ENCODE results near the gene EXO5.
"Not testable (repeated sequence)": the region's sequence is repeated elsewhere in the genome, so short reads cannot be mapped to it uniquely, and the experiment has no call there.

Gene EXO5

GRCh38 chr1:40554807-40555206 is 46.2 kb downstream of the EXO5 start:
- not testable (repeated sequence) for DNase-seq

- no peak for DNase-seq
These were observed 47.6 kb downstream of the EXO5 start for GRCh38 chr1:40556121-40556520.

GRCh38 chr1:40558241-40558640 is 49.7 kb downstream of the EXO5 start:
- not testable (repeated sequence) for DNase-seq

GRCh38 chr1:40562185-40562584 is 53.6 kb downstream of the EXO5 start:
- no peak for DNase-seq

- DNase-seq: no peak
These were observed 54.7 kb downstream of the EXO5 start for GRCh38 chr1:40563266-40563665.

- DNase-seq: no peak
These were observed 55.9 kb downstream of the EXO5 start for GRCh38 chr1:40564506-40564905.

GRCh38 chr1:40564913-40565312 is 56.3 kb downstream of the EXO5 start:
- no peak for DNase-seq
